SU-DHL-6 (cell line): ENCODE measurements around the gene RHBDD3.

Source experiments
- H2AFZ ChIP-seq: fragments of 200-600 bp; sonication (generic); 2 replicates; pipeline ENCODE4 v1.6.1; 2014; ENCODE audit warnings: low read depth, mild to moderate bottlenecking, moderate library complexity, mixed read lengths, antibody characterized with exemption, low read length; ENCODE audit not compliant: severe bottlenecking
- H3F3A ChIP-seq: fragments of 200-600 bp; shearing (Covaris generic); 2 replicates; pipeline ENCODE4 v1.6.0; 2016; ENCODE audit warnings: antibody characterized with exemption, mild to moderate bottlenecking; ENCODE audit not compliant: insufficient read depth
- H3K27ac ChIP-seq: fragments of 200-600 bp; sonication (generic); 2 replicates; pipeline ENCODE4 v1.5.1; 2016; ENCODE audit warnings: low read depth, mild to moderate bottlenecking, low read length, moderate library complexity, mixed read lengths
- H3K27me3 ChIP-seq: fragments of 200-600 bp; sonication (generic), shearing (Covaris generic); 2 replicates; pipeline ENCODE4 v1.6.0; 2014; ENCODE audit warnings: mild to moderate bottlenecking, low read length
- H3K36me3 ChIP-seq: fragments of 200-600 bp; sonication (generic); 2 replicates; pipeline ENCODE4 v1.6.1; 2014; ENCODE audit warnings: mild to moderate bottlenecking, low read length, mixed read lengths
- H3K4me2 ChIP-seq: fragments of 300-600, 200-600 bp; shearing (Covaris generic), sonication (generic); 2 replicates; pipeline ENCODE4 v1.6.0; 2014; ENCODE audit warnings: low read length, low read depth, mild to moderate bottlenecking; ENCODE audit not compliant: poor library complexity, severe bottlenecking
- H3K4me3 ChIP-seq: fragments of 200-600 bp; sonication (generic); 2 replicates; pipeline ENCODE4 v1.5.1; 2014; ENCODE audit warnings: antibody characterized with exemption, low read length, mild to moderate bottlenecking, mixed read lengths; ENCODE audit not compliant: insufficient read depth, poor library complexity, severe bottlenecking
- H3K79me2 ChIP-seq: fragments of 200-600 bp; sonication (generic); 2 replicates; pipeline ENCODE4 v1.6.1; 2014; ENCODE audit warnings: mild to moderate bottlenecking, low read length, moderate library complexity; ENCODE audit not compliant: insufficient read depth
- H3K9ac ChIP-seq: fragments of 200-600 bp; sonication (generic); 2 replicates; pipeline ENCODE4 v1.7.0; 2014; ENCODE audit warnings: mild to moderate bottlenecking, low read length
- H3K9me2 ChIP-seq: fragments of 200-600 bp; sonication (generic); replicated peaks from 2 replicates; pipeline ENCODE4 v1.6.1; 2014; ENCODE audit warnings: low read length; ENCODE audit not compliant: insufficient read depth
- H3K9me3 ChIP-seq: fragments of 200-600 bp; sonication (generic); 2 replicates; pipeline ENCODE4 v1.6.1; 2014; ENCODE audit warnings: low read length, mixed read lengths; ENCODE audit not compliant: insufficient read depth
- H4K20me1 ChIP-seq: fragments of 200-600 bp; sonication (generic); 2 replicates; pipeline ENCODE4 v1.6.1; 2014; ENCODE audit warnings: low read depth, mild to moderate bottlenecking, antibody characterized with exemption, low read length, moderate library complexity, mixed read lengths
- EZH2phosphoT487 ChIP-seq: fragments of 200-600 bp; sonication (generic), shearing (Covaris generic); conservative IDR thresholded peaks from 2 replicates; pipeline ENCODE4 v1.6.1; 2018; ENCODE audit warnings: mild to moderate bottlenecking, antibody characterized with exemption, low read length, moderate library complexity, mixed read lengths
- TF ChIP-seq, protein P1 (sequence below): fragments of 200-600 bp; sonication (generic); IDR thresholded peaks from one replicate; pipeline ENCODE4 v1.5.1; 2017; ENCODE audit warnings: antibody characterized with exemption, mild to moderate bottlenecking, low read length, moderate library complexity; ENCODE audit not compliant: insufficient read depth, poor library complexity, severe bottlenecking

The RHBDD3 gene

DNA sequence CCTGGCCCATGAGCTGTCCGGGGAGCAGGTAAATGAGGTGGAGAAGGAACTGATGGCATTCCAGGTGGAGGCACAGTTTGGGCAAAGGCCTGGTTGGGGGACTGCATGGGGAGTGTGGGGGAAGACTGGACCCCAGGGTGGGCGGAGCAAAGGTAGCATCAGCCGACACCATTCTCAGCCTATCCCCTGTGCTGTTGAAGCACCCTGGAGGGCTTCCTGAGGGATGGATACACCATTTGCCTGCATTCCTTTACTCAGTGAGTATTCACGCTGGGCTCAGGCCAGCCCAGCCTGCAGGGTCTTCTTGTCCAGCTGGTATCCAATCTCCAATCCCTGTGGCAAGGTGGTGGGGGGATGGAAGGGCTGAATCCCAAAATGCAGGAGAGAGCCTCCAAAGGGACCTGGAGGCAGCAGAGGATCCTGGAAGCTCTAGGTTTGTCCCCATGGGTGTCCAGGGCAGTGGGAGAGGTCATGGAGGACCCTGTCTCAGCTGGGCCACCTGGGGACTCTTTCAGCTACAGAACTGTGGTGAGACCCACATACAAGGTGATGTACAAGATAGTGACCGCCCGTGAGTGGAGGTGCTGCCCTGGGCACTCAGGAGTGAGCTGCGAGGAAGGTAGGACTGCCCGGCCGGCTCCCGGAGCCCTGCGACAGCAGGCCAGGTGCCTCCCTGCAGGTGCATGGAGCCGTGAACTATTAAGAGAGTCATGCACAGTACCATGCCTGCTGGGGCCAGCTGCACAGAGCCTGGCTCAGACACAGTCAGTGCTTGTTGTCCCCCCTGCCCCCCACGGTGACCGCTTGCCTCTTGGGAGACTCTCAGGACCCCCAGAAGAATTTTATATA, 52.5 kb downstream of the RHBDD3 start:
- Histone ChIP-seq H3F3A (no peaks in the 10 kb centered on the region), H3K27me3 (no peaks in the 10 kb centered on the region), H3K4me2 (no peak overlapping the region), H2AFZ (no peak overlapping the region), H3K9me2 (no peaks in the 10 kb centered on the region), H3K79me2 (no peaks in the 10 kb centered on the region), H4K20me1 (no peaks in the 10 kb centered on the region), H3K9ac (no peak overlapping the region), H3K27ac (no peak overlapping the region), H3K36me3 (no peaks in the 10 kb centered on the region), H3K9me3 (no peaks in the 10 kb centered on the region), H3K4me3 (no peak overlapping the region)
- TF ChIP-seq, protein P1, sequence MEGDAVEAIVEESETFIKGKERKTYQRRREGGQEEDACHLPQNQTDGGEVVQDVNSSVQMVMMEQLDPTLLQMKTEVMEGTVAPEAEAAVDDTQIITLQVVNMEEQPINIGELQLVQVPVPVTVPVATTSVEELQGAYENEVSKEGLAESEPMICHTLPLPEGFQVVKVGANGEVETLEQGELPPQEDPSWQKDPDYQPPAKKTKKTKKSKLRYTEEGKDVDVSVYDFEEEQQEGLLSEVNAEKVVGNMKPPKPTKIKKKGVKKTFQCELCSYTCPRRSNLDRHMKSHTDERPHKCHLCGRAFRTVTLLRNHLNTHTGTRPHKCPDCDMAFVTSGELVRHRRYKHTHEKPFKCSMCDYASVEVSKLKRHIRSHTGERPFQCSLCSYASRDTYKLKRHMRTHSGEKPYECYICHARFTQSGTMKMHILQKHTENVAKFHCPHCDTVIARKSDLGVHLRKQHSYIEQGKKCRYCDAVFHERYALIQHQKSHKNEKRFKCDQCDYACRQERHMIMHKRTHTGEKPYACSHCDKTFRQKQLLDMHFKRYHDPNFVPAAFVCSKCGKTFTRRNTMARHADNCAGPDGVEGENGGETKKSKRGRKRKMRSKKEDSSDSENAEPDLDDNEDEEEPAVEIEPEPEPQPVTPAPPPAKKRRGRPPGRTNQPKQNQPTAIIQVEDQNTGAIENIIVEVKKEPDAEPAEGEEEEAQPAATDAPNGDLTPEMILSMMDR, result no peak
- no peak for TF ChIP-seq EZH2phosphoT487

DNA sequence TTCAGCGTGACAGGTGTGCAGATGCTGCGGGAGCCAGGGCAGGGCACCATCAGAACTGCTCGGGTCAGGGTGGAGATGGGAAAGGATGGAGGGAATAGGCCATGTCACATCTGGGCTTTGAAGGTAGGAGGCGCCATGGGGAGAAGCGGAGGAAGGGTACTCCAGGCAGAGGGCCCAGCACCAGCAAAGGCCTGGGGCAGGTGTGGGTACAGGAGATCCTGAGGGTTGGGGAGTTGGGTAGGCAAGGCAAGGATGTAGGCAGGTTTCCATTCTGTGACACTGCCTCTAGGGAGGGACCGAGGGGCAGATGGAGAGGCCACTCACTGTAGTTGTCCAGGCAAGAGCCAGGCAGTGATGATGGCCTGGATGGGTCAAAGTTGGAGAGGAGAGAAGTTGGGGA, 53.5 kb downstream of the RHBDD3 start:
- H2AFZ ChIP-seq, result no peak overlapping the region
- H3K27ac ChIP-seq, result no peak overlapping the region
- no peaks in the 10 kb centered on the region for H3K9me3 ChIP-seq
- H3K9ac ChIP-seq, result no peak overlapping the region
- H3K79me2 ChIP-seq, result no peaks in the 10 kb centered on the region
- no peak overlapping the region for H3K4me3 ChIP-seq
- TF ChIP-seq EZH2phosphoT487, result no peak
- TF ChIP-seq, protein P1, result no peak
- H3K9me2 ChIP-seq, result no peaks in the 10 kb centered on the region
- no peaks in the 10 kb centered on the region for H3K27me3 ChIP-seq
- H4K20me1 ChIP-seq, result no peaks in the 10 kb centered on the region
- H3F3A ChIP-seq, result no peaks in the 10 kb centered on the region
- no peaks in the 10 kb centered on the region for H3K36me3 ChIP-seq
- no peak overlapping the region for H3K4me2 ChIP-seq

DNA sequence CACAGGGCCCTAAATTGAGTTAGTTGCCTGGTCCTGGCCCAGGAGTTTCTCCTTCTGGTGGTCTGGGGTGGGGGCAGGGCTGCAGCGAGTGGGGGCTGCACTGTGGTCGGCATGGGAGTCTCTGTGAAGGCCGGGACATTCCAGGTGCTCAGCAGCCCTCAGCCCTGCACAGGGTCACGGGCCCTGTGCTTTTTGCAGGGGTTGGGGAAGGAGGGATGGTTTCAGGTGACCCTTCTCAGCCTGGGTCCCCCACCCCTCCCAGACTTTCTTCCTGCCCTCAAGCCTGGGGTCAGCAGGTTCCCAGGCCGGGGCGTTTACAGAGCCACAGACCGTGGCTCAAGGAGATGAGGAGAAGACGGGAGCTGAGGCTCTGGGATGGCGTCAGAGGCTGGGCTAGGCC, 54.3 kb downstream of the RHBDD3 start:
- H3K27ac ChIP-seq, result no peak overlapping the region
- no peaks in the 10 kb centered on the region for H3F3A ChIP-seq
- no peaks in the 10 kb centered on the region for H3K9me2 ChIP-seq
- no peaks in the 10 kb centered on the region for H3K79me2 ChIP-seq
- H3K27me3 ChIP-seq, result no peaks in the 10 kb centered on the region
- no peaks in the 10 kb centered on the region for H3K36me3 ChIP-seq
- H3K4me3 ChIP-seq, result no peak overlapping the region
- H4K20me1 ChIP-seq, result no peaks in the 10 kb centered on the region
- H3K4me2 ChIP-seq, result no peak overlapping the region
- H3K9ac ChIP-seq, result no peak overlapping the region
- no peak overlapping the region for H2AFZ ChIP-seq
- no peaks in the 10 kb centered on the region for H3K9me3 ChIP-seq
- TF ChIP-seq, protein P1, result no peak
- TF ChIP-seq EZH2phosphoT487, result no peak
